ENCODE results near the gene ACSBG1.
"Not testable (repeated sequence)": the region's sequence is repeated elsewhere in the genome, so short reads cannot be mapped to it uniquely, and the experiment has no call there.

Gene ACSBG1

GRCh38 chr15:78170848-78171773 is 63.3 kb downstream of the ACSBG1 start:
- no peak overlapping the region for H3K4me3 ChIP-seq (ENCODE audit: low read depth, low read length)

- no peak overlapping the region for H3K4me3 ChIP-seq (ENCODE audit: low read depth, low read length)
Measured at GRCh38 chr15:78168608-78169007, 65.8 kb downstream of the ACSBG1 start.

GRCh38 chr15:78167227-78167888 is 67.0 kb downstream of the ACSBG1 start:
- H3K4me3 ChIP-seq (ENCODE audit: low read depth, low read length): no peak overlapping the region

GRCh38 chr15:78164010-78164409 is 70.4 kb downstream of the ACSBG1 start:
- H3K4me3 ChIP-seq (ENCODE audit: low read depth, low read length): no peak overlapping the region

- H3K4me3 ChIP-seq (ENCODE audit: low read depth, low read length): no peak overlapping the region
Measured at GRCh38 chr15:78162038-78162437, 72.3 kb downstream of the ACSBG1 start.

DNA sequence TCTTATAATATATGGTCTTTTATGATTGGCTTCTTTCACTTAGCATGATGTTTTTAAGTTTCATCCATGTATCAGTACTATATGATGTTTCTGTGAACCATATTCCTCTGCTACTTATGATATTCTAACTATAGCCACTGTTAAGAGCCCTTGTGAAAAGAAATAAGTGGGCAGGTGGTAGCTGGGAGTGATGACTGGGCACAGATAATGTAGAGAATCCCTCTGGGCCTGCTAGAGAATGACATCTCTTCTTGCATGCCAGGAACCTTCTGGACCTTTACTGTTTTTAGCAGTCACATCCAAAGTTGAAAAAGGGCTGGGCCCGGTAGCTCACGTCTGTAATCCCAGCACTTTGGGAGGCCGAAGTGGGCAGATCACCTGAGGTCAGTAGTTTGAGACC is 75.0 kb downstream of the ACSBG1 start:
- no peak overlapping the region for H3K4me3 ChIP-seq (ENCODE audit: low read depth, low read length)

GRCh38 chr15:78157203-78157602 is 77.2 kb downstream of the ACSBG1 start:
- no peak overlapping the region for H3K4me3 ChIP-seq (ENCODE audit: low read depth, low read length)

DNA sequence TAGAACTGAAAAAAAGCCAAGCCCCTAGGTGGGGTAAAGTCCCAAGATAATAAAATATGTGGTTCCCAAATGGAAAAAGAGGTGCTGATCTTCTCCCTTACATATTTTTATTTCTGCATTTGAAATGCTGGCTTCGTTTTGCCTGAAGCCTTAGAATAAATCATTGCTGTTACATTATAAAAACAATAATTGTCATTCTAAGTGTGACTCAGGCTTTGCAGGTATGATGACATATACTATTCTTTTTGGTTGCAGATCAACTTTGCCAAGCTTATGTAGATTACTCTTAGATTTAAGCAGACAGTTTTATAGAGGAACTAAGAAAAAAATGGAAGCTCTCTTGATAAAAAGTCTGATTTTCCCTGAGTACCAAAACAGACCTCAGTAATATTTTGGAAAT is 77.7 kb downstream of the ACSBG1 start:
- no peak overlapping the region for H3K4me3 ChIP-seq (ENCODE audit: low read depth, low read length)

DNA sequence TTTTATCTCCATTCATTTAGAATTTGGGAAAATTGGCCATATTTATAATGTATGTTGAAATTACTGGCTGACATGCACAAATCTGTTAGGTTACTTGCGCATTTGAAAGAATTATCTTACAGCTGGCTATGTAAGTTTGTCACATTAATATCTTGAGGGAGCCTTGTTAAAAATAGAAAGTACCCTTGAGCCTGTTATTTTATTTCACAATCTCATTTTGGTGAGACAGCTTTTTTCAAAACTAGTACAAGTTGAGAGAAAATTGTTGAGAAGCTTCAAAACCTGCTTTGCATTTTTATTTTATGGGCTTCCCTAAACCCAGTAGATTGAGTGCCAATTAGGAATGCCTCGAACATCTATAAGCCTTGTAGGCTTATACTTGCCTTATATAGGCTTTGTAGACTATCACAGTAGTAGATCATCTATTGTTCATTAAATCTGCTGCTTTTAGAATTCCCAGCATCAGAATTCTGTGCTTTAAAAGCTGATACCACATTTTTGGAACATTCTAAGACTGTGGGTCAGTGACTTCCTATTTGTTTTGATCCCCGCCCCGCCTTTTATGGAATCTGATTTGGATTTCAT is 78.9 kb downstream of the ACSBG1 start:
- H3K4me3 ChIP-seq (ENCODE audit: low read depth, low read length): no peak overlapping the region

- no peak overlapping the region for H3K4me3 ChIP-seq (ENCODE audit: low read depth, low read length)
Measured at GRCh38 chr15:78154955-78155354, 79.4 kb downstream of the ACSBG1 start.

DNA sequence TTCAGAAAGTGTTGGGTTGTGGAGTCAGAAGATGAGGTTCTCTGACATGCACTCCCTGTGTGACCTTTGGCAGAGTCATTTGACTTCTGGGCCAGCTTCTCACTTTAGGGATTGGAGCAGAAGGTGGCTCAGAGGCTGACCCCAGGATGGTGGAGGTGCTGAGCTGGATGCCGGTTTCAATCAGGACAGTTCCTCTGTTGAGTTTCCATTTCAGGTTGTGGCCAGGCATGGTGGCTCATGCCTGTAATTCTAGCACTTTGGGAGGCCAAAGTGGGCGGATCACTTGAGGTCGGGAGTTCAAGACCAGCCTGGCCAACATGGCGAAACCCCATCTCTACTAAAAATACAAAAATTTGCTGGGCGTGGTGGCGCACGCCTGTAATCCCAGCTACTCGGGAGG is 83.3 kb downstream of the ACSBG1 start:
- not testable (repeated sequence) for H3K4me3 ChIP-seq (ENCODE audit: low read depth, low read length)

- peak overlapping the region; percentile 67 for H3K4me3 ChIP-seq (ENCODE audit: low read depth, low read length)
Measured at GRCh38 chr15:78149805-78150751, 84.3 kb downstream of the ACSBG1 start.

GRCh38 chr15:78149068-78149804 is 85.1 kb downstream of the ACSBG1 start, which contains the start of gene IDH3A:
TSS of gene IDH3A (plus strand) at chr15:78149362. CDS start at chr15:78149404, 42 bp downstream.
- peak within 1 kb of the TSS; percentile 67 for H3K4me3 ChIP-seq (ENCODE audit: low read depth, low read length)

DNA sequence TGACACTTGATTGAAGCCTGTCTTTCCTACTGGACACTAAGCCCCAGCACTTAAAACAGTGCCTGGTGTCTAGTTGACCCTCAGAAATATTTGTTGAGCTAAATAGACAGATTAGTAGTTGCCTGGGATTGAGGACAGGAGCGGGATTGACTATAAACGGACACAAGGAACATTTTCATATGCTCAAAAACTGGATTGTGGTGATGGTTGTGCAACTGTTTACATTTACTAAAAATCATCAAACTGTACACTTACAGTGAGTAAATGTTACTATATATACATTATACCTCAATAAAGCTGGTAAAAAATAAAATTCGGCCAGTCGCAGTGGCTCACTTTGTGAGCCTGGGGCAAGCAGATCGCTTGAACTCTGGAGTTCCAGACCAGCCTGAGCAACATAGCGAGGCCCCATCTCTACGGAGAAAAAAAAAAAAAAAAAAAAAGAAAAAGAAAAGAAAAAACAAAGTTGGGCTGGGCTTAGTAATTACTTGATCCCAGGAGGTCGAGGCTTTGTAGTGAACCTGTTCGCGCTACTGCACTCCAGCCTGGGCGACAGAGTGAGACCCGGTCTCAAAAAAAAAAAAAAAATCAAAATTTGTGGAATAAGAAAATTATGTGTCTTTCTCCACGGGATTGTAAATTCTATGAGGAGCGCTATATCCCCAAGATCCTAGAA is 85.8 kb downstream of the ACSBG1 start:
- H3K4me3 ChIP-seq (ENCODE audit: low read depth, low read length): peak overlapping the region; percentile 61

GRCh38 chr15:78147566-78147965 is 86.8 kb downstream of the ACSBG1 start:
- H3K4me3 ChIP-seq (ENCODE audit: low read depth, low read length): no peak overlapping the region

GRCh38 chr15:78146425-78147154 is 87.8 kb downstream of the ACSBG1 start:
- H3K4me3 ChIP-seq (ENCODE audit: low read depth, low read length): no peak overlapping the region

- no peak overlapping the region for H3K4me3 ChIP-seq (ENCODE audit: low read depth, low read length)
Measured at GRCh38 chr15:78142332-78142731, 92.0 kb downstream of the ACSBG1 start.

DNA sequence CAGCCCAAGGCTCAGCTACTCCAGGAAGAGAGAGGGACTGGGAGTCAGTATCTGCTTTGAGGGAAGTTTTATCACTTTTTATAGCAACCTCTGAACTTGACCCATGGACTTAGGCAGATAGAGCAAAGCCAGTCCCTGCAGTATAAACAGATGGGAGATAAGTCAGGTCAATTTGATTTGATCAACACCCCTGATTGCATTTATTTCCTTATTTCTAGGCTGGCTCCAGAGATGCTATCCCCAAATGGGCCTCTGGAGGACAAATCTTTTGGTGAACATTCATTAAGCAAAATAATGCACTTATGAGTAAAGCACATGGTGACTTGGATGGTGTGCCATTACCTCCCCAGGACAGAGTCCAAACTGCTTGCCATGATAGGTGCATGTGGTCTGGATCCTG is 94.1 kb downstream of the ACSBG1 start:
- H3K4me3 ChIP-seq (ENCODE audit: low read depth, low read length): no peak overlapping the region

DNA sequence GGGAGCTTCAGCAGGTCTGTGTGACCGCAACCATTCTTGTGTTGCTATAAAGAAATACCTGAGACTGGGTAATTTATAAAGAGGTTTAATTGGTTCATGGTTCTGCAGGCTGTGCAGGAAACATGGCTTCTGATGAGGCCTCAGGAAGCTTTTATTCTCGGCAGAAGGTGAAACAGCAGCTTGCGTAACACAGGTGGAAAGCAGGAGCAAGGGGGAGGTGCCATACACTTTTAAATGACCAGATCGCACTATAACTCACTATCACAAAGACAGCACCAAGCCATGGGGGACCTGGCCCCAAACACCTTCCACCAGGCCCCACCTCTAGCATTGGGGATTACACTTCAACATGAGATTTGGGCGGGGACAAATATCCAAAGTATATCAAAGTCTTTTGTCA is 94.8 kb downstream of the ACSBG1 start:
- H3K4me3 ChIP-seq (ENCODE audit: low read depth, low read length): no peak overlapping the region

All from iPS-11a (cell line).